GM12892 (cell line): ENCODE data around the gene ERFL.
A peak's percentile ranks its signal among the peaks of the same experiment; 100 is the strongest.

Source experiments
- POLR2A ChIP-seq: IDR thresholded peaks from 2 replicates; pipeline ENCODE4 v1.6.1; 2011; ENCODE audit warnings: low read depth, low read length, control low read depth
- POLR2AphosphoS5 ChIP-seq: IDR thresholded peaks from 2 replicates; pipeline ENCODE4 v1.6.1; 2011; ENCODE audit warnings: low read depth, low read length, control low read depth
- TAF1 ChIP-seq: IDR thresholded peaks from 2 replicates; pipeline ENCODE4 v1.6.1; 2011; ENCODE audit warnings: low read depth, mild to moderate bottlenecking, control low read depth, low read length, borderline replicate concordance

DNA sequence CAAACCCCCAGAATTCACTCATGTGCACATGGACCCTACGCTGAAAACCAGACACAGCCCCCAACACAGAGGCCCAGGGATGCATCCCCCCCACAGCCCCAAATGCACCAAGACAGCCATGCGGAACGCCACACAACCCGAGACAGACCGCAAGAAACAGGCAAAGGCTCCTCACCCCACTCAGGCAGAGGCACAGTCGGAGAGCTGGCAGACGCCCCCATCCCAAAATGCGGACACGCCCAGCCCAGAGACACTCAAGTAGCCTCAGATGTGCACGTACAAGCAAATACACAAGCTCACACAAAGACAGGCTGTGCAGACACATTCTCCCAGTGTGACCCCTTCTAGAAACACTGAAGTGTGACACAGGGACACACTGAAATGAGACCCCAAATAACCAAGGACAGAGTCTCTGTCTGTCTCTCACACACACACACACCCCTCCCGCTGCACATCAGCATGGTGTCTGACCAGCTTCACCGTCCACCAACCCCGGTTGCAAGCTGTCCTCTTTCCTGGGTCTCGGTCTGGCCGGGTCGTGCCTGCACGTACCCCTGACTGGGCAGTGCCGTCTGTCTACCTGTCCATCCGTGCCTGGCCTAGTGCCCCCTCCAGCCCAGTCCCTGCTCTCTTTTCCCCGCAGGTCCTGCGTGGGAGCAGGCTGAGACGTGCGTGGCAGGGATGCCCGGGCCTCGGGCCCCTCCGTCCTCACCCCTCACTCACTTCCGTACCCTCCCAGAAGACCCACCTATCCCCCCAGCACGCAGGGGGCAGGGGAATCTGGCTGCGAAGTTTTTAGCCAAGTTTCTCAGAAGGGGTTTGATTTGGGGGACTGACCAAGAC lies 16.1 kb downstream of the ERFL start:
- TF ChIP-seq POLR2A (peak; percentile 12; the same call in 1 of the 2 replicates), POLR2AphosphoS5 (peak; percentile 51; the same call in 1 of the 2 replicates), TAF1 (no peak)
